ENCODE results near the gene KCNQ1OT1. TPM values are rescaled to one million over a fixed set of nuclear protein-coding genes. Genes with fewer than 3 reads are reported as not detected.

Gene KCNQ1OT1
- 6.4 and 8.1 TPM in 2 replicates for total RNA-seq

DNA sequence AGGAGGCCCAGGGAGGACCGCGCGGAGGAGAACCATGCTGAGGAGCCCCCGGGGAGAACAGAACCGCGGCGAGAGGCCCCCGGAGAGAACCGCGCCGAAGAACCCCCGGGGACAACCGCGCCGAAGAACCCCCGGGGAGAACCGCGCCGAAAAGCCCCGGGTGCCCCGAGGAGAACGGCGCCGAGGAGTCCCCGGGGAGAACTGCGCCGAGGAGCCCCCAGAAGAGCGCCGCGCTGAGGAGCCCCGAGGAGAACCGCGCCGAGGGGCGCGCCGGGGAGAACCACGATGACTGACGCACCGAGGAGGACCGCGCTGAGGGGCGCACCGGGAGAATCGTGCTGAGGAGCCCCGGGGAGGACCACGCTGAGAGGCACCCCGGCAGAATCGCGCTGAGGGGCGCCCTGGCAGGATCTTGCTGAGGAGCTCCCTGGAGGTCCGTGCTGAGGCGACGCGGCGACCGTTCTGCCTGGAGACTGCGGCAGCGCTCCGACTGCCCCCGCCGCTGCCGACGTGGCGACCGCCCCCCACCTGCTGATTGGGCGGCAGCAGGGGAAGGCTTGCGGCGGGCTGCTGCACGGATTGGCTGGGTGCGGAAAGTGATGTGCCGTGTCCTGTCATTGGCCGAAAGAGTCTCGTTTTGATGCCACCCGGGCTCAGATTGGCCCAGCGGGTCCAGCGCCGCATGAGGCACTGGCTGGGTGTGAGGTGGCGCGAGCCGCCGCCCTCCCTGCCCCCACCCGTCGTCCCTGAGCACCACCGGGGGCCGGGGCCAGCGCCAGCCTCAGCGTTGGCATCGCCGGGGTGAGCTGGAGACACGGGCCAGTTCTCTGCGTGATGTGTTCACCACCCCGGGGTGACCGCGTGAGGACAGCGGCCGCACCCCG lies at the start of gene KCNQ1OT1:
KCNQ1OT1 (minus strand) TSS at position 464 of the 884 bp plus-strand sequence.

Small RNAs within 50 kb of the gene (small RNA-seq; reads per million reads assigned to genes)
- gene RF01947 (not detected), gene RF01948 (not detected), gene RF01950 (not detected)

Other genes starting within 250 kb of the KCNQ1OT1 start
- 10.1 and 11.9 TPM in 2 replicates for gene CDKN1C, start 185.8 kb upstream of the KCNQ1OT1 start, total RNA-seq
- gene PHLDA2, start 229.4 kb upstream of the KCNQ1OT1 start, total RNA-seq = 3.1 and 3.9 TPM in 2 replicates